K562 (cell line): ENCODE data around the gene SLC66A2. TPM values are rescaled to one million over a fixed set of nuclear protein-coding genes. Genes with fewer than 3 reads are reported as not detected.

Source experiments
- ARID3A ChIP-seq: IDR thresholded peaks from 2 replicates; pipeline ENCODE4 v1.6.1; 2012; ENCODE audit warnings: low read depth, low read length, improper control_type of control experiment, borderline replicate concordance
- E2F8 ChIP-seq: fragments of 450-650 bp; IDR thresholded peaks from 2 replicates; pipeline ENCODE4 v1.7.1; 2018; ENCODE audit warnings: mild to moderate bottlenecking, low read depth; ENCODE audit not compliant: partially characterized antibody
- ETS2 ChIP-seq: IDR thresholded peaks from 2 replicates; pipeline ENCODE4 v1.6.1; 2016; ENCODE audit warnings: borderline replicate concordance, missing genetic modification characterization, mild to moderate bottlenecking, moderate library complexity, missing compliant biosample characterization; ENCODE audit not compliant: poor library complexity, severe bottlenecking
- JUNB ChIP-seq: fragments of 450-650 bp; formaldehyde crosslinking; conservative IDR thresholded peaks from 2 replicates; pipeline ENCODE4 v1.4.0; 2020; ENCODE audit warnings: mild to moderate bottlenecking
- MGA ChIP-seq: fragments of 450-650 bp; IDR thresholded peaks from 2 replicates; pipeline ENCODE4 v1.6.1; 2016; ENCODE audit warnings: mild to moderate bottlenecking, moderate library complexity
- PURB ChIP-seq: sonication (generic); formaldehyde crosslinking; IDR thresholded peaks from 2 replicates; pipeline ENCODE4 v1.9.0; 2021; ENCODE audit warnings: low read depth, mild to moderate bottlenecking, missing genetic modification reagents
- SIN3B ChIP-seq: fragments of 450-650 bp; IDR thresholded peaks from 2 replicates; pipeline ENCODE4 v1.6.1; 2017; ENCODE audit warnings: low read depth, mild to moderate bottlenecking, moderate library complexity
- SOX6 ChIP-seq: fragments of 450-650 bp; IDR thresholded peaks from 2 replicates; pipeline ENCODE4 v1.6.1; 2014; ENCODE audit warnings: mild to moderate bottlenecking
- TRIM28 ChIP-seq: fragments of 450-650 bp; IDR thresholded peaks from 2 replicates; pipeline ENCODE4 v1.6.1; 2017
- ZNF639 ChIP-seq, 2 experiments: fragments of 200-800 bp in 1 of 2; sonication (Bioruptor generic) in 1 of 2; sonication (generic) in 1 of 2; formaldehyde crosslinking in 1 of 2; IDR thresholded peaks in 1 of 2; conservative IDR thresholded peaks in 1 of 2; 2 replicates each; pipeline versions ENCODE4 v1.5.0 to v1.6.1; 2016 to 2020; ENCODE audit warnings: missing compliant biosample characterization in 1 of 2, missing genetic modification characterization in 1 of 2, missing genetic modification reagents in 1 of 2
- polyA plus RNA-seq, 8 experiments: library from polyadenylated mRNA; depleted of rRNA in 4 of 8; stranded (reverse) in 5 of 8; unstranded in 3 of 8; fragments of >200 nt; fragmentation: Nextera tagmentation in 2 of 8; fragmentation: Illumina TruSeq in 1 of 8; extraction: Ambion mirVana in 2 of 8; extraction: Trizol in 1 of 8; gene quantifications; 2 replicates each; pipeline versions ENCODE4 v1.2.1 to v1.2.3, GENCODE V29; 2011 to 2014; ENCODE audit warnings: inconsistent platforms in 1 of 8, missing spikeins in 1 of 8
- total RNA-seq, 7 experiments: library from RNA; depleted of rRNA in 6 of 7; stranded (reverse); fragments of >200 nt in 6 of 7; fragmentation: Illumina TruSeq in 2 of 7; extraction: Trizol in 2 of 7; gene quantifications; 2 replicates each; pipeline versions ENCODE4 v1.2.1 to v1.2.3, GENCODE V29; 2011 to 2021; ENCODE audit warnings: low replicate concordance in 1 of 7

SLC66A2 gene
- total and polyA plus RNA-seq, 9 of the 15 experiments (the other 6 are each of a cell fraction or from before 2014, with no cell fraction given), result 0.25 to 17.5 (median 5.6) TPM

- TF ChIP-seq MGA (peak; percentile 82), TRIM28 (no peak), PURB (CRISPR knock-in tag) (no peak), E2F8 (no peak), ZNF639 (CRISPR knock-in tag; conservative IDR thresholded peaks at IDR 0.05 in 1 of 2, IDR thresholded peaks at IDR 0.05 in 1 of 2) (no peak), ETS2 (no peak), JUNB (CRISPR knock-in tag) (no peak), ARID3A (no peak), SOX6 (no peak), SIN3B (no peak)
These were observed 36.6 kb upstream of the SLC66A2 start (continued) for GRCh38 chr18:79988071-79988450.
